Superior temporal gyrus (tissue), 1 donor: ENCODE results near the gene BEGAIN.

Experiments
- DNase-seq: peaks from one replicate; pipeline ENCODE4 v3.0.0-alpha.2; 2016; ENCODE audit errors: extremely low spot score

The BEGAIN gene

GRCh38 chr14:100582496-100583165 lies 4.6 kb downstream of the BEGAIN start:
- no peak for DNase-seq

- peak; percentile 15 for DNase-seq
Observed at GRCh38 chr14:100581228-100582145, 5.7 kb downstream of the BEGAIN start.

- no peak for DNase-seq
Observed at GRCh38 chr14:100580316-100581227, 6.6 kb downstream of the BEGAIN start.

- no peak for DNase-seq
Observed at GRCh38 chr14:100578552-100578951, 8.7 kb downstream of the BEGAIN start.

GRCh38 chr14:100577986-100578431 lies 9.2 kb downstream of the BEGAIN start:
- DNase-seq: no peak

GRCh38 chr14:100577321-100577985 lies 9.8 kb downstream of the BEGAIN start:
- DNase-seq: no peak

- no peak for DNase-seq
Observed at GRCh38 chr14:100576091-100577085, 10.8 kb downstream of the BEGAIN start.

GRCh38 chr14:100575266-100575995 lies 11.8 kb downstream of the BEGAIN start:
- DNase-seq: no peak

GRCh38 chr14:100574642-100575031 lies 12.6 kb downstream of the BEGAIN start:
- DNase-seq: no peak

- no peak for DNase-seq
Observed at GRCh38 chr14:100573757-100574641, 13.2 kb downstream of the BEGAIN start.

GRCh38 chr14:100573002-100573756 lies 14.0 kb downstream of the BEGAIN start:
- DNase-seq: no peak

- no peak for DNase-seq
Observed at GRCh38 chr14:100572543-100572942, 14.7 kb downstream of the BEGAIN start.

- no peak for DNase-seq
Observed at GRCh38 chr14:100571837-100572236, 15.4 kb downstream of the BEGAIN start.

GRCh38 chr14:100570726-100571454 lies 16.3 kb downstream of the BEGAIN start:
- no peak for DNase-seq

- DNase-seq: no peak
Observed at GRCh38 chr14:100569734-100570286, 17.4 kb downstream of the BEGAIN start.

GRCh38 chr14:100568998-100569733 lies 18.1 kb downstream of the BEGAIN start:
- no peak for DNase-seq
